ENCODE data around the gene HSD17B8.

HSD17B8 gene

DNA sequence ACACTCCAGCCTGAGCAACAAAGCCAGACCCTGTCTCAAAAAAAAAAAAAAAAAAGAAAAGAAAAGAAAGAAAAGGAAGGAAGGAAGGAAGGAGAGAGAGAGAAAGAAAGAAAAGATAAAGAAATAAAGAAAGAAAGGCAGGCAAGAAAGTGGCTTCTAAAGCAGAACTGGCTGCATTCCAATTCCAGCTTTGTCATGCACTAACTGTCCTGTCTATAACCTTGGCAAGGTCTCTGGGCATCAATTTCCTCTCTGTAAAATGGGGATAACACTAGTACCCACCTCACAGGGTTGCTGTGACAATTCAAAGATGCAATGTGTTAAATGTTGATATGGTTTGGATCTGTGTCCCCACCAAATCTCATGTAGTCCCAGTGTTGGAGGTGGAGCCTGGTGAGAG, 31.9 kb downstream of the HSD17B8 start:
- H2AFZ ChIP-seq (ENCODE audit: low read depth, low read length) = no peak overlapping the region
- H3K4me3 ChIP-seq (ENCODE audit: low read length) = no peak overlapping the region
- TF ChIP-seq EZH2phosphoT487 (IDR thresholded peaks at IDR 0.05; ENCODE audit: low read depth) = no peak
- TF ChIP-seq, protein P1, sequence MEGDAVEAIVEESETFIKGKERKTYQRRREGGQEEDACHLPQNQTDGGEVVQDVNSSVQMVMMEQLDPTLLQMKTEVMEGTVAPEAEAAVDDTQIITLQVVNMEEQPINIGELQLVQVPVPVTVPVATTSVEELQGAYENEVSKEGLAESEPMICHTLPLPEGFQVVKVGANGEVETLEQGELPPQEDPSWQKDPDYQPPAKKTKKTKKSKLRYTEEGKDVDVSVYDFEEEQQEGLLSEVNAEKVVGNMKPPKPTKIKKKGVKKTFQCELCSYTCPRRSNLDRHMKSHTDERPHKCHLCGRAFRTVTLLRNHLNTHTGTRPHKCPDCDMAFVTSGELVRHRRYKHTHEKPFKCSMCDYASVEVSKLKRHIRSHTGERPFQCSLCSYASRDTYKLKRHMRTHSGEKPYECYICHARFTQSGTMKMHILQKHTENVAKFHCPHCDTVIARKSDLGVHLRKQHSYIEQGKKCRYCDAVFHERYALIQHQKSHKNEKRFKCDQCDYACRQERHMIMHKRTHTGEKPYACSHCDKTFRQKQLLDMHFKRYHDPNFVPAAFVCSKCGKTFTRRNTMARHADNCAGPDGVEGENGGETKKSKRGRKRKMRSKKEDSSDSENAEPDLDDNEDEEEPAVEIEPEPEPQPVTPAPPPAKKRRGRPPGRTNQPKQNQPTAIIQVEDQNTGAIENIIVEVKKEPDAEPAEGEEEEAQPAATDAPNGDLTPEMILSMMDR (IDR thresholded peaks at IDR 0.05; ENCODE audit: low read depth, low read length) = no peak
- no peak overlapping the region for H3K9ac ChIP-seq (ENCODE audit: low read length)
- H3K4me1 ChIP-seq (ENCODE audit: low read length) = peaks cover 3% of the 10 kb centered on the region
- H3K9me3 ChIP-seq (ENCODE audit: insufficient read depth, low read length) = no peaks in the 10 kb centered on the region
- H3K27me3 ChIP-seq (ENCODE audit: low read depth, low read length) = no peaks in the 10 kb centered on the region; the same call in 1 of the 2 replicates
- no peaks in the 10 kb centered on the region for H3K36me3 ChIP-seq (replicated peaks; ENCODE audit: low read depth, low read length)
- H3K79me2 ChIP-seq (ENCODE audit: low read length) = no peaks in the 10 kb centered on the region
- H3K4me2 ChIP-seq (ENCODE audit: low read length) = no peak overlapping the region
- H4K20me1 ChIP-seq (ENCODE audit: insufficient read depth, low read length) = no peaks in the 10 kb centered on the region
- H3K27ac ChIP-seq (ENCODE audit: low read length) = no peak overlapping the region

DNA sequence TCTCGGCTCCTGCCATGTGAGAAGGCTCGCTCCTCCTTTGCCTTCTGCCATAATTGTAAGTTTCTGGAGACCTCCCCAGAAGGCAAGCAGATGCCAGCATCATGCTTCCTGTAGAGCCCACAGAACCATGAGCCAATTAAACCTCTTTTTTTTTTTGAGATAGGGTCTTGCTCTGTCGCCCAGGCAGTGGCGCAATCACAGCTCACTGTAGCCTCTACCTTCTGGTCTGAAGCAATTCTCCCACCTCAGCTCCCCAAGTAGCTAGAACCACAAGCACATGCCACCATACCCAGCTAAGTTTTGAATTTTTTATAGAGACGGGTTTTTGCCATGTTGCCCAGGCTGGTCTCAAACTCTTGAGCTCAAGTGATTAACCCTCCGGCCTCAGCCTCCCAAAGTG, 32.4 kb downstream of the HSD17B8 start:
- H4K20me1 ChIP-seq (ENCODE audit: insufficient read depth, low read length) = no peaks in the 10 kb centered on the region
- no peak overlapping the region for H3K9ac ChIP-seq (ENCODE audit: low read length)
- no peak overlapping the region for H3K4me2 ChIP-seq (ENCODE audit: low read length)
- no peaks in the 10 kb centered on the region for H3K79me2 ChIP-seq (ENCODE audit: low read length)
- H3K4me1 ChIP-seq (ENCODE audit: low read length) = peaks cover 1% of the 10 kb centered on the region; the same call in 1 of the 2 replicates
- no peak overlapping the region for H3K4me3 ChIP-seq (ENCODE audit: low read length)
- no peaks in the 10 kb centered on the region; the same call in 1 of the 2 replicates for H3K27me3 ChIP-seq (ENCODE audit: low read depth, low read length)
- H3K27ac ChIP-seq (ENCODE audit: low read length) = no peak overlapping the region
- H3K9me3 ChIP-seq (ENCODE audit: insufficient read depth, low read length) = no peaks in the 10 kb centered on the region
- no peaks in the 10 kb centered on the region for H3K36me3 ChIP-seq (replicated peaks; ENCODE audit: low read depth, low read length)
- no peak for TF ChIP-seq EZH2phosphoT487 (IDR thresholded peaks at IDR 0.05; ENCODE audit: low read depth)
- no peak overlapping the region for H2AFZ ChIP-seq (ENCODE audit: low read depth, low read length)

DNA sequence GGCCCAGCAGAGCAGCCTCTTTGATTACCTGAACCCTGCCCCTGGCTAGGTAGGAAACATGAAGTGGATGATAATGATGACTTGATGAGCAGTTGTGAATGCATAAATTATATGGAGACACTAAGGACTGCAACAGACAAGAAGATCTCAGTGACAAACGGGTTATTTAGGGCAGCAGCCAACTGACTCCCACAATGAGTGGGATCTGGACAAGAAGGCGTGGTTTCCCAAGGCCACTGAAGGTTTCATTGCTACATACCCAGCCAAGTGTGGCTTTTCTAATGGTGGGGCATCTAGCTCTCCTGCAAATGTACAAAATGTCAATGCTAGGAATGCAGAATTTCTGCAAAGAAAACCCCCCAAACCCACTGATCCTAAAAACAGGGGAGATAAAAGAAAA, 33.3 kb downstream of the HSD17B8 start:
- H4K20me1 ChIP-seq (ENCODE audit: insufficient read depth, low read length) = no peaks in the 10 kb centered on the region
- H2AFZ ChIP-seq (ENCODE audit: low read depth, low read length) = no peak overlapping the region
- no peak overlapping the region for H3K9ac ChIP-seq (ENCODE audit: low read length)
- TF ChIP-seq EZH2phosphoT487 (IDR thresholded peaks at IDR 0.05; ENCODE audit: low read depth) = no peak
- TF ChIP-seq, protein P1 (IDR thresholded peaks at IDR 0.05; ENCODE audit: low read depth, low read length) = no peak
- H3K4me3 ChIP-seq (ENCODE audit: low read length) = no peak overlapping the region
- peaks cover 5% of the 10 kb centered on the region for H3K27me3 ChIP-seq (ENCODE audit: low read depth, low read length)
- H3K4me1 ChIP-seq (ENCODE audit: low read length) = peaks cover 4% of the 10 kb centered on the region; the same call in 1 of the 2 replicates
- no peaks in the 10 kb centered on the region for H3K36me3 ChIP-seq (replicated peaks; ENCODE audit: low read depth, low read length)
- no peak overlapping the region for H3K4me2 ChIP-seq (ENCODE audit: low read length)
- H3K79me2 ChIP-seq (ENCODE audit: low read length) = no peaks in the 10 kb centered on the region
- no peaks in the 10 kb centered on the region for H3K9me3 ChIP-seq (ENCODE audit: insufficient read depth, low read length)
- H3K27ac ChIP-seq (ENCODE audit: low read length) = no peak overlapping the region

DNA sequence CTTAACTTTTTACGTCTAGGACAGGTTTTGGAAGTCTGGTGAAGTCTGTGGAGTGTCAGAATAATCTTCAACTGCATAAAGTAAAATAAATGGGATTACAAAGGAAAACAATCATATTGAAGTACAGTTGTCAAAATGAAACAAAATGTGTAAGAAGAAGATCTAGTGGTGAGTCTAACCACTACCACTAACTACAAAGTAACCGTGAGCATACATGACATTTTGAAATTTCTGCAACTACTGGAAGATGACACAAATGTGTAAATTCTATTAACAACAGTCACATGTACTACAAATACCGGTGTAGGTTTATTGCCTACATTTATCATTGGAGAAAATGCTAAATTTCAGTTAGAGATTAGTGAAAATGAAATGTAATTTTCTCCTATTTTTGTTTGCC, 37.5 kb downstream of the HSD17B8 start:
- H2AFZ ChIP-seq (ENCODE audit: low read depth, low read length) = no peak overlapping the region
- no peaks in the 10 kb centered on the region for H3K79me2 ChIP-seq (ENCODE audit: low read length)
- no peaks in the 10 kb centered on the region for H3K9me3 ChIP-seq (ENCODE audit: insufficient read depth, low read length)
- H3K36me3 ChIP-seq (replicated peaks; ENCODE audit: low read depth, low read length) = no peaks in the 10 kb centered on the region
- H3K4me2 ChIP-seq (ENCODE audit: low read length) = peak overlapping the region; percentile 18; the same call in 1 of the 2 replicates
- H3K4me3 ChIP-seq (ENCODE audit: low read length) = no peak overlapping the region
- H4K20me1 ChIP-seq (ENCODE audit: insufficient read depth, low read length) = no peaks in the 10 kb centered on the region
- peaks cover 4% of the 10 kb centered on the region; the same call in 1 of the 2 replicates for H3K4me1 ChIP-seq (ENCODE audit: low read length)
- H3K27ac ChIP-seq (ENCODE audit: low read length) = no peak overlapping the region
- H3K9ac ChIP-seq (ENCODE audit: low read length) = no peak overlapping the region
- H3K27me3 ChIP-seq (ENCODE audit: low read depth, low read length) = peaks cover 10% of the 10 kb centered on the region
- TF ChIP-seq, protein P1 (IDR thresholded peaks at IDR 0.05; ENCODE audit: low read depth, low read length) = no peak
- TF ChIP-seq EZH2phosphoT487 (IDR thresholded peaks at IDR 0.05; ENCODE audit: low read depth) = no peak
